Keratinocyte (primary cell): Measurements from ENCODE around the gene NTRK1. TPM values are rescaled to one million over a fixed set of nuclear protein-coding genes. Genes with fewer than 3 reads are reported as not detected.
A peak's percentile ranks its signal among the peaks of the same experiment; 100 is the strongest.

Source experiments
- DNase-seq: peaks from one replicate; pipeline ENCODE4 v3.0.0-alpha.2; 2011; ENCODE audit warnings: low read depth, missing footprints, low spot score
- FAIRE-seq: peaks from 2 replicates; lab custom pipeline; 2011; peaks lifted over from hg19 to GRCh38; lab: Jason Lieb, UNC
- H2AFZ ChIP-seq: 2 replicates; pipeline ENCODE4 v1.6.0; 2012; ENCODE audit warnings: low read length, control low read depth, inconsistent platforms; ENCODE audit not compliant: control insufficient read depth
- H3K27ac ChIP-seq: 2 replicates; pipeline ENCODE4 v1.5.1; 2011; ENCODE audit warnings: low read length; ENCODE audit not compliant: control insufficient read depth, insufficient read depth
- H3K27me3 ChIP-seq: 3 replicates; pipeline ENCODE4 v1.6.0; 2011; ENCODE audit warnings: low read length; ENCODE audit not compliant: control insufficient read depth, insufficient read depth; ENCODE audit errors: extremely low read depth
- H3K36me3 ChIP-seq, 2 experiments: 2 replicates in 1 of 2; 3 replicates in 1 of 2; pipeline ENCODE4 v1.5.1; 2011; ENCODE audit warnings: low read length in 2 of 2, mild to moderate bottlenecking in 1 of 2; ENCODE audit not compliant: control insufficient read depth in 2 of 2, insufficient read depth in 2 of 2; ENCODE audit errors: extremely low read depth in 1 of 2
- H3K4me1 ChIP-seq: 3 replicates; pipeline ENCODE4 v1.5.1; 2011; ENCODE audit warnings: low read length; ENCODE audit not compliant: control insufficient read depth, insufficient read depth; ENCODE audit errors: extremely low read depth
- H3K4me2 ChIP-seq: 3 replicates; pipeline ENCODE4 v1.6.0; 2011; ENCODE audit warnings: low read depth, low read length; ENCODE audit not compliant: control insufficient read depth, insufficient read depth; ENCODE audit errors: extremely low read depth
- H3K4me3 ChIP-seq, 3 experiments: fragments of 200-600 bp in 1 of 3; sonication (generic) in 1 of 3; 2 replicates in 2 of 3; 3 replicates in 1 of 3; pipeline ENCODE4 v1.5.1; 2011 to 2016; ENCODE audit warnings: low read length in 3 of 3, mild to moderate bottlenecking in 3 of 3, control low read depth in 2 of 3, inconsistent platforms in 1 of 3, low read depth in 1 of 3, mixed read lengths in 1 of 3, mixed run types in 1 of 3, moderate library complexity in 1 of 3; ENCODE audit not compliant: control insufficient read depth in 2 of 3, insufficient read depth in 2 of 3; ENCODE audit errors: extremely low read depth in 1 of 3
- H3K79me2 ChIP-seq: 2 replicates; pipeline ENCODE4 v1.6.0; 2012; ENCODE audit warnings: low read length; ENCODE audit not compliant: control insufficient read depth, insufficient read depth
- H3K9ac ChIP-seq: 3 replicates; pipeline ENCODE4 v1.6.0; 2011; ENCODE audit warnings: low read length; ENCODE audit not compliant: control insufficient read depth, insufficient read depth; ENCODE audit errors: extremely low read depth
- H3K9me1 ChIP-seq: 3 replicates; pipeline ENCODE4 v1.6.0; 2011; ENCODE audit warnings: low read length; ENCODE audit not compliant: control insufficient read depth, insufficient read depth; ENCODE audit errors: extremely low read depth
- H3K9me3 ChIP-seq: 2 replicates; pipeline ENCODE4 v1.5.1; 2012; ENCODE audit warnings: low read depth, low read length; ENCODE audit not compliant: control insufficient read depth
- H4K20me1 ChIP-seq: 3 replicates; pipeline ENCODE4 v1.6.0; 2011; ENCODE audit warnings: low read length; ENCODE audit not compliant: control insufficient read depth, insufficient read depth; ENCODE audit errors: extremely low read depth
- CTCF ChIP-seq, 3 experiments: IDR thresholded peaks in 1 of 3; conservative IDR thresholded peaks in 1 of 3; optimal IDR thresholded peaks in 1 of 3; 2 replicates in 2 of 3; 3 replicates in 1 of 3; pipeline versions ENCODE3 to v1.5.1; 2011; ENCODE audit warnings: low read length in 3 of 3, mild to moderate bottlenecking in 3 of 3, moderate library complexity in 2 of 3, control low read depth in 1 of 3, inconsistent platforms in 1 of 3; ENCODE audit not compliant: insufficient read depth in 2 of 3; ENCODE audit errors: extremely low read depth in 1 of 3
- EZH2 ChIP-seq: IDR thresholded peaks from one replicate; pipeline ENCODE4 v1.6.1; 2012; ENCODE audit warnings: inconsistent platforms, mild to moderate bottlenecking, low read length, moderate library complexity
- dilution Hi-C: fragments of 300-500 bp; cut with MboI; formaldehyde crosslinking; loops from one replicate; pipeline ENCODE4 v1.7.0; 2020; ENCODE audit warnings: low sequenced_read_pairs; ENCODE audit not compliant: extremely low pct_ligation_motif_present
- polyA plus RNA-seq, 5 experiments: library from polyadenylated mRNA; depleted of rRNA in 3 of 5; stranded (reverse) in 3 of 5; stranded (forward) in 1 of 5; unstranded in 1 of 5; fragments of >200 nt; gene quantifications; 1 replicate in 1 of 5; 2 replicates in 3 of 5; 3 replicates in 1 of 5; pipeline versions ENCODE4 v1.2.1 to v1.2.3, GENCODE V29; 2011 to 2012; ENCODE audit warnings: missing spikeins in 2 of 5, low read depth in 1 of 5, low replicate concordance in 1 of 5

NTRK1 gene
- polyA plus RNA-seq, 1 donor (not counting 4 experiments of a cell fraction or from before 2014, with no cell fraction given) = 0.03 TPM

- Histone ChIP-seq H3K9me3 (no peaks in the 10 kb centered on the region), H3K9me1 (no peaks in the 10 kb centered on the region), H3K9ac (no peak overlapping the region), H4K20me1 (peaks cover 4% of the 10 kb centered on the region), H3K4me2 (no peak overlapping the region), H3K4me3 (no peak overlapping the region), H3K36me3 (no peaks in the 10 kb centered on the region), H3K4me1 (peaks cover 22% of the 10 kb centered on the region), H3K27ac (no peak overlapping the region), H3K27me3 (peaks cover 68% of the 10 kb centered on the region), H3K79me2 (no peaks in the 10 kb centered on the region), H2AFZ (no peak overlapping the region)
- TF ChIP-seq EZH2 (peak; percentile 97), CTCF (optimal IDR thresholded peaks at IDR 0.05 in 1 of 3, IDR thresholded peaks at IDR 0.05 in 1 of 3, conservative IDR thresholded peaks at IDR 0.05 in 1 of 3; ENCODE audit: extremely low read depth in 1 of 3, insufficient read depth in 2 of 3, low read length in 3 of 3) (no peak)
- DNase-seq = no peak
- no peak for FAIRE-seq
- dilution Hi-C loops = no loop called here
These were observed 62.5 kb downstream of the NTRK1 start for GRCh38 chr1:156922986-156923669.

GRCh38 chr1:156923670-156924477 is 63.2 kb downstream of the NTRK1 start:
- DNase-seq (no peak), FAIRE-seq (no peak)
- Histone ChIP-seq H3K4me3 (no peak overlapping the region), H3K4me2 (no peak overlapping the region), H3K27ac (no peak overlapping the region), H3K27me3 (peaks cover 74% of the 10 kb centered on the region), H3K36me3 (no peaks in the 10 kb centered on the region), H3K9me3 (no peaks in the 10 kb centered on the region), H4K20me1 (peaks cover 4% of the 10 kb centered on the region), H3K79me2 (no peaks in the 10 kb centered on the region), H3K9me1 (no peaks in the 10 kb centered on the region), H3K9ac (no peak overlapping the region), H2AFZ (no peak overlapping the region), H3K4me1 (peaks cover 22% of the 10 kb centered on the region)
- dilution Hi-C loops = no loop called here
- TF ChIP-seq CTCF (optimal IDR thresholded peaks at IDR 0.05 in 1 of 3, IDR thresholded peaks at IDR 0.05 in 1 of 3, conservative IDR thresholded peaks at IDR 0.05 in 1 of 3; ENCODE audit: extremely low read depth in 1 of 3, insufficient read depth in 2 of 3, low read length in 3 of 3) (no peak), EZH2 (peak; percentile 92)
